Muscle of arm (tissue), 12 donors: ENCODE data around the gene TACC2. TPM values are rescaled to one million over a fixed set of nuclear protein-coding genes. Genes with fewer than 3 reads are reported as not detected.
"Not testable (repeated sequence)": the region's sequence is repeated elsewhere in the genome, so short reads cannot be mapped to it uniquely, and the experiment has no call there.

Source experiments
- DNase-seq: peaks from one replicate; pipeline ENCODE4 v3.0.0-alpha.2; 2013
- polyA plus RNA-seq, 12 donors: library from polyadenylated mRNA; unstranded; fragments of 120-200 nt; gene quantifications; one replicate each; pipeline ENCODE4 v1.2.1, GENCODE V29; 2013; ENCODE audit not compliant: insufficient read length in 12 of 12

The TACC2 gene
- polyA plus RNA-seq, 12 donors = 87.2 to 147 (median 116) TPM; not detected in 1

DNA sequence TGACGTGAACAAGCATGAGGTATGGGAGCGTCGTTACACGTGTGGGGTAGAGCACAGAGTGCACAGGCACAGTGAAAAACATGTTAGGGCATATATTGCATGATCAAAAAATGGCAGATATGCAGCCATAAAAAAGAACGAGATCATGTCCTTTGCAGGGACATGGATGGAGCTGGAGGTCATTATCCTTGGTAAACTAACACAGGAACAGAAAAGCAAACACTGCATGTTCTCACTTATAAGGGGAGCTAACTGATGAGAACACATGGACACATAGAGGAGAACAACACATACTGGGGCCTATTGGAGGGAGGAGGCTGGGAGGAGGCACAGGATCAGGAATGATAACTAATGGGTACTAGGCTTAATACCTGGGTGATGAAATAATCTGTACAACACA, 66.3 kb downstream of the TACC2 start:
- DNase-seq = no peak

DNA sequence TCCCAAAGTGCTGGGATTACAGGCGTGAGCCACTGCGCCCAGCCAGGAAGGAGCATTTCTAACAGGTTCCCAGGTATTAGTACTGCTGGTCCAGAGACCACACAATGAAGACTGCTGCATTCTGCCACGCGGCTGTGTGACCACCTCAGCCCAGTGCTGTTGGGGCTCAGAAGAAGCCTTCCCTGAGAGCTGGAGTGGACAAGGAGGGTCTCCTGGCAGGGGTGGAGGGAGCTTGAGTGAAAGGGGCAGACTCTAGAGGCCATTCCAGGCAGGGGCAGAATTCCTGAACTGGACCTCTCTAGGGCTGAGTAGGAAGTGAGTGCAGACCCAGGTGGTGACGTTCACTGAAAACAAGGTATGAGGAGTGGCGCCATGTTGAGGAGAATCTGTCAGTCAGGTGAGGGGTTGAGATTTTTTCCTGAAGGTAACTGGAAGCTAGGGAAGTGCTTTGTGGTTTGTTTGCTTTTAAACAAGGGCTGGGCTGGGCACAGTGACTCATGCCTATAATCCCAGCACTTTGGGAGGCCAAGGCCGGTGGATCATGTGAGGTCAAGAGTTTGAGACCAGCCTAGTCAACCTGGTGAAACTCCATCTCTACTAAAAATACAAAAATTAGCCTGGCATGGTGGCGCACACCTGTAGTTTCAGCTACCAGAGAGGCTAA, 67.6 kb downstream of the TACC2 start:
- DNase-seq = no peak

DNA sequence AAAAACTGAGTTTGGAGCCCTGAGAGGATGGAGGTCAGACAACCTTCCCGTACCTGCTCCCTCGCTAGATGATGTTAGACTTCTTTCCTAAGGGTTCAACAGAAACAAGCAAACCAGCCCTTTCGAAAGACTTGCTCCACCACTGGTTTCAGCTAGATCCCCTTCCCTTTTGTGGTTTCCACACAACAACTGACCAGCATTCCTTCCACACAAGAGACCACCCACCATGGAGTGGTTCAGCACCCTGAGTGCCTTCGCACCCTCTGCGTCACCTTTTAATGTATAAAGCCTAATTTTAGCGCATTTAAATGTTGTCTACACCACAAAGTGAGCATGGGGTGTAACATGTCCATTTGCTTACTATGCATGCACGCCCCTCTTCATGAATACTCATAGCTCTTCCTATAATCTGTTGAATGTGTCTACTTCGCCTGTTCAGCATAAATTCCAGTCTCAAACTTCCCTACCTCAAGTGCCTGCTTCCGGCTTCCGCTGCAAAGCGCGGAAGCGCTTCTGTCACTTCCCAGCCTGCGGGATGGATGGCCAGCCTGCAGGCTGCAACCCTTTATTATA, 69.0 kb downstream of the TACC2 start:
- DNase-seq = no peak

DNA sequence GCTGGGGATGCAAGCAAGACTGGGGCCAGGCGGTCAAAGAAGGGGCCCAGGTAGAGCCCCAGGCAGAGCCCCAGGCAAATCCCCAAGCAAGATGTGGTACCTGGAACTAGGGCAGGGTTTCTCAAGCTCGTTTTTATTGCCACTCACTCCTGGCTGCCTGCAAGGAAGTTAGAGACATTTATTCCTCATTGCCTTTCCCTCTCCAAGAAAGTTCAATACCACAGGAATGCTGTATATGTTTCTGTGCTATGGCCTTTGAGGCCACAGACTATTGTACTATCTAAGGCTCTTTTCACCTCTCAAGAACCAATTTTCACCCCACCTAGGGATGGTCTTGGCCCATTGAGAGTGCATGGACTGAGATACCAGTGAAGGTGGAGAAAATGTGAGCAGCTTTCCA, 71.3 kb downstream of the TACC2 start:
- DNase-seq = no peak

DNA sequence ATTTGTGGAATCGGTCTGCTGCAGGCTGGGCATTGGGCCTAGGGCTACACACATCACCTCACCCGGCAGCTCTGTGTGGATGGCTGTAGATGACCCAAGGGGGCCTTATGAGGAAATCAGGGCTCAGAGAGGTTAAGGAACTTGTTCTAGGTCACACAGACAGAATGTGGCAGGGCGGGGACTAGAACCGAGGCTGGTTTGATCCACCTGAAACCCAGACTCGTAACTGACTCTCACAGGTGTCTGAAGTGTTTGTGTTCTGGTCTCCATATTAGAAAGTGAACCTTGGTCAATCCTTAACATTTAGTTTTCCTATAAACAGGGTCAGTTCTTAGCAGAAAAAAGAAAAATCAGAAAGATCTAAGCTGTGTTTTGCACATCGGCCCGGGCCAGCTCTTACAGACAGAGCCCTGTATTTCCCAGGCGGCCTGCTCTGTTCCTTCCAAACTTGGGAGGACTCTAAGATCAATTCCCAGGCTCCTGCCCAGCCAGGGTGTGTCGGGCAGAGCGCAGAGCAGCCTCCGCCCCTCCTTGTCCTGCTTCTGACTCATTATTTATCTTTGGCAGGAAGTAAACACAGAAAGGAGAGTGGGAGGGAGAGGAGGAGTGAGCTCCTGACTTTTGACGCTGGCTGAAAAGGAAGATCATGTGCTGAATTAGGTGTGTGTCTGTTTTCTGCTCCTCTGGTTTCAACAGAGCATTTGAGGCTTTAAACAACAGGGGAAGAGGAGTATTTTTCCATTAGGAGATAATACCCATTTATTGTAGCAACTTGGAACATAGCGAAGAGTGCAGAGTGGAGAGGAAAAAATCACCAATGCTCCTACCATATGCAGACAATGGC, 74.1 kb downstream of the TACC2 start:
- DNase-seq = peak; percentile 74

DNA sequence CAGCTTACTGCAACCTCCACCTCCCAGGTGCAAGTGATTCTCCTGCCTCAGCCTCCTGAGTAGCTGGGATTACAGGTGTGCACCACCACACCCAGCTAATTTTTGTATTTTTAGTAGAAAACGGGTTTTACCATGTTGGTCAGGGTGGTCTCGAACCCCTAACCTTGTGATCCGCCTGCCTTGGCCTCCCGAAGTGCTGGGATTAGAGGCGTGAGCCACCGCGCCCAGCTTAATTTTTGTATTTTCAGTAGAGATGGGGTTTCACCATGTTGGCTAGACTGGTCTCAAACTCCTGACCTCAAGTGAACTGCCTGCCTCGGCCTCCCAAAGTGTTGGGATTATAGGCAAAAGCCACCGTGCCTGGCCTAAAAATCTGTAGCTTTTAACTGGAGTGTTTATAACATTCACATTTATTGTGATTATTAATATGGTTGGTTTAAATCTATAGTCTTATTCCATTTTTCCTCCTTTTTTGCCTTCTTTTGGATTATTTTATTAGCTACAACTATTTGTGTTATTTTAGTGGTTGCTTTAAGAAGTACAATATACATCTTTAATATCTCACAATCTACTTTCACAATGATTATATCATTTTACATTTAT, 77.5 kb downstream of the TACC2 start:
- not testable (repeated sequence) for DNase-seq

DNA sequence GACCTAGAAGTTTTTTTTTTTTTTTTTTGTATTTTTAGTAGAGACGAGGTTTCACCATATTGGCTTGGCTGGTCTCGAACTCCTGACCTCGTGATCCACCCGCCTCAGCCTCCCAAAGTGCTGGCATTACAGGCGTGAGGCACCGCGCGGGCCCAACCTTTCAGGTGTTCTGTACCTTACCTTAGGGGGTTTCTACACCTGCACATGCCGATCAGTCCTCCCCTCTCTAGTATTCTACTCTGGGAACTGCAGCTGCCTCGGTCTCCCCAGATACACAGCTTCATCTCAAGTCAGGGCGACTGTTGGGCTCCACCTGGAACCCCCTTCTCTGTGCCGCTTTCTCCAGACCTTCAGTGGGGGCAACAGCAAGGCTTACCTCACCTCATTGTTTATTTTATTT, 79.9 kb downstream of the TACC2 start:
- DNase-seq = no peak

DNA sequence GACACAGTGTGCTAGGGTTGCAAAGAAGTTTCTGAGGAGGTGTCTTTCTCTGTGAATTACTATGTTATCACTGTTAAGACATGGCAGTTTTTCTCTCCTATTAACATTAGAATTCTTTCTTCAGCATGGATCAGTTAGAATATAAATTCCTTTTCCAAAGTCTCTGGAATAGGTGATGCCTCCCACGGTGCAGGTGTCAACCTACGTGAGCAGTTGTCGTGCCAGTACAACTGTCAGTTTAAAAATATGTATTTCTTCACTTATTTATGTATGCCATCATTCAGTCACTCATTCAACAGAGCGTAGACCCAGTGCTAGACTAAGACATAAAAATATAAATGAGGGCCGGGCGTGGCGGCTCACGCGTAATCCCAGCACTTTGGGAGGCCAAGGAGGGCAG, 83.5 kb downstream of the TACC2 start:
- no peak for DNase-seq

DNA sequence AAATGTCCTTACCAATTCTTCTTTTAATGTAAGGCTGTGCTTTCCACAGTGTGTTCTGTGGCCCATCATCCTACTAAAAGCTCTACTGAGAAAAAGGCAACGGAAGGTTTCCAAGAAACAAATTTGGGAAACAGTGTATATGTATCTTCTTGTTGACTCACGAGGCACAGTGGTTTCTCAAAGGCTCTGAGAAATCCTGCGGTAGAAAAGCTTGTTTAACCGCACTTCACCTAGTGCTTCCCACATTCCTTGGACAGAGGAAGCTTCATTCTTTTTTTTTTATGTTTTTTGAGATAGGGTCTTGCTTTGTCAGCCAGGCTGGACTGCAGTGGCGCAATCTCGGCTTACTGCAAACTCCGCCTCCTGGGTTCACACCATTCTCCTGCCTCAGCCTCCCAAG, 84.5 kb downstream of the TACC2 start:
- no peak for DNase-seq

DNA sequence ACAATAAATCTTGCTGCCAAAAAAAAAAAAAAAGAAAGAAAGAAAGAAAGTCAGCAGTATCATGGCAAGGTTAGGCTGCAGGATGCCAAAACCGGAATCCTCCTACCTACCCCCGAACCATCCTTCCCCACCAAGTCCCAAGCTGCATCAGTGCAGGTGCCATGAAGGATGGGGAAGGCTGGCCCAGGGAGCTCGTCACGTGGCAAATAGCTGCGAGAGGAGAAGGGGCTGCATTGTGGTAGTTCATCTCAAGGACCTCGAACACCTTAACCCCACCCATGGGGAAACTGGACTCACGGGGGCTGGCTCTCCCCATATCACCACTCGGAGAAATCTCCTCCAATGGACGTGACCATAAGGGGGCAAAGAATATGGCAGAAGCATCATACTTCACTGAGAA, 86.2 kb downstream of the TACC2 start:
- no peak for DNase-seq

DNA sequence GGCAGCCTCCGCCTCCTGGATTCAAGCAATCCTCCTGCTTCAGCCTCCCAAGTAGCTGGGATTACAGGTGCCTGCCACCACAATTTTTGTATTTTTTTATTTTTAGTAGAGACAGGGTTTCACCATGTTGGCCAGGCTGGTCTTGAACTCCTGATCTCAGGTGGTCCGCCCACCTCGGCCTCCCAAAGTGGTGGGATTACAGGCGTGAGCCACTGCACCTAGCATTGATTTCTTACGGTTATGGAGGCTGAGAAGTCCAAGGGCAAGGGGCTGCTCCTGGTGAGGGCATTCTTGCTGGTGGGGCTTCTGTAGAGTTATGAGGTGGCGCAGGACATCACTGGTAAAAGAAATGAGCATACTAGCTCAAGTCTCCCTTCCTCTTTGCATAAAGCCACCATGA, 86.9 kb downstream of the TACC2 start:
- DNase-seq = not testable (repeated sequence)

DNA sequence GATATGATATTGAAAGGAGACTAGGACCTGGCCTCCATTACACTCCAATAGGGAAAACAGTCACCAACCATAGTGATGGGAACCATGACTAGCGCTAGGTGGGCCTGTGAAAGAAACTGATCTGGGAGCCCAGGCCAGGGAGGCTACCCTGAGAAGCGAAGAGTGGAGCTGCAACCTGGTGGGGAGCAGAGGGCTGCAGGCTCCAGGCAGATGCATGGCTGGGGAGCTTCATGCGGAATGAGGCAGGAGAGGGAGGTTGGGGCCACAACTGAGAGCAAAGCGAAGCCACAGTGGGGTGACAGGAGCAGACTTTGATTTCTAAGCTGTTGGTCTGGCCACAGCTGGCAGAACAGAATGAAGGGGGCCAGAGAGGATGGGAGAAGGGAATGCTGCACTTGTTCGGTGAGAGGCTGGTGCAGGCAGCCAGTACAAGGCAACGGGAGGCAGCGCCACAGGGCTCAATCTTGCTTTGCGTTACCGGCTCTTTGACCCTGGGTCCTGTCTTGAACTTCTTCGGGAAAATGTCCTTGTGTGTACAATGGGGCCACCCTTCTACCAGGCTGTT, 88.4 kb downstream of the TACC2 start:
- DNase-seq = no peak

DNA sequence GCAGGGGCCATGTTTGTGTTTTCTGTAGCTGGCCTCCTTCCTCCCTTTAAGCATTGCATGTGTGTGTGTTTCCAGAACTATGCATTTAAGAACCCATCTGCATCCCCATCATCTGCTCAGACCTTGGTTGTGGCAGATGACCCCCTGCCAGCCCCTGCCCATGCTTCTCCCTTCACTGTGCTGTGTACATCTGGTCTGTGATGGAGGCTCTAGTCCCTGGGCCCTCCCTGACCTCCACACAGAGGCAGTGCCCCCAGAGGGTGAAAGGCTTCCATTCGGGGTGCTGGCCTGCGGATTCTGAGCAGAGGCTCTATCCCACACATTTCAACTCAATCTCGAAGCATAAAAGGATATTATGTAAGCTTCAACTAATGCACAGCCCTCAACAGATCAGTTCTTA, 89.4 kb downstream of the TACC2 start:
- no peak for DNase-seq

DNA sequence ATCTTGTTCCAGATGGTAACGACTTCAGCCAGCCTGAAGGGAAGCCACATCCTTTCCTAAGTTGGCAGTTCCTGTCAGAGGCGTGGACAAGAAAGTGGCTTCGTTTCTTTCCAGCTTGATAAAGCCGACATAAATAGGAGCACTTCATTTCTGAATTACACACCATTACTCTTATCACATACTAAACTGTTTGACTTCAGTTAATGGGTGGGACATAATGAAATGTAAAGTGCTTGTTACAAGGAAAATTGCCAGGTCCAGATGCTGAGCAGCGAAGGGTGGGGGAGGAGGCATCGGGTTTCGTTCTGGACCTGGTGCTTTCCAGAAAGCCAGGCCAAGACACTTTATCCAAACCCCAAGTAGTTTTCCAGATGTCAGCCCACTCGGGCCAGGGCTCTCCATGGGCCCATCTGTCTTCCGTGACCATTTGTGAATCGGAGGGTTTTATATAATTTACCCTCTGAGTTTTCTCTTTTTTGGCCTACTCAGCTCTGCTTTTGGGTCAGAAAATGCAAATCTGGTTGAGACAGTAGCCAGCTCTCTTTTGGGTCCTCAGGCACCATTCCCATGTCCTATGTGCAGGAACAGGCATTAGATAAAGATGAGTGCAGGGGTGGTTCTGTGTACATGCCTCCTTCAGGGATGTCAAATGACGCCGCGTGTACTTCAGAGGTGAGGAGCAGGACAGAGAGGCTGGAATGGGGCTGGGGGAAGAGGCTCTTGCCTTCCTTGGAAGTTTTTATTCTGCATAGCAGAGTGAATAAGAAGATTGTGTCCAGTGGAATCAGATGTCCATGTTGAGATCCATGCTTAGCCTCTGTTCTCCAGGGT, 90.2 kb downstream of the TACC2 start:
- DNase-seq = peak; percentile 84

DNA sequence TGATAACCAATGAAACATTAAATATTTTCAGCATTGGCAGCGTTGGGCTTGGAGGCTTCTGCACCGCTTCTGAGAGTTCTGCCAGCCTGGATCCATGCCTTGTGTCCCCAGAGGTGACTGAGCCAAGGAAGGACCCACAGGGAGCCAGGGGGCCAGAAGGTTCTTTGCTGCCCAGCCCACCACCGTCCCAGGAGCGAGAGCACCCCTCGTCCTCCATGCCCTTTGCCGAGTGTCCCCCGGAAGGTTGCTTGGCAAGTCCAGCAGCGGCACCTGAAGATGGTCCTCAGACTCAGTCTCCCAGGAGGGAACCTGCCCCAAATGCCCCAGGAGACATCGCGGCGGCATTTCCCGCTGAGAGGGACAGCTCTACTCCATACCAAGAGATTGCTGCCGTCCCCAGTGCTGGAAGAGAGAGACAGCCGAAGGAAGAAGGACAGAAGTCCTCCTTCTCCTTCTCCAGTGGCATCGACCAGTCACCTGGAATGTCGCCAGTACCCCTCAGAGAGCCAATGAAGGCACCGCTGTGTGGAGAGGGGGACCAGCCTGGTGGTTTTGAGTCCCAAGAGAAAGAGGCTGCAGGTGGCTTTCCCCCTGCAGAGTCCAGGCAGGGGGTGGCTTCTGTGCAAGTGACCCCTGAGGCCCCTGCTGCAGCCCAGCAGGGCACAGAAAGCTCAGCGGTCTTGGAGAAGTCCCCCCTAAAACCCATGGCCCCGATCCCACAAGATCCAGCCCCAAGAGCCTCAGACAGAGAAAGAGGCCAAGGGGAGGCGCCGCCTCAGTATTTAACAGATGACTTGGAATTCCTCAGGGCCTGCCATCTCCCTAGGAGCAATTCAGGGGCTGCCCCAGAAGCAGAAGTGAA, 93.9 kb downstream of the TACC2 start:
- no peak for DNase-seq

DNA sequence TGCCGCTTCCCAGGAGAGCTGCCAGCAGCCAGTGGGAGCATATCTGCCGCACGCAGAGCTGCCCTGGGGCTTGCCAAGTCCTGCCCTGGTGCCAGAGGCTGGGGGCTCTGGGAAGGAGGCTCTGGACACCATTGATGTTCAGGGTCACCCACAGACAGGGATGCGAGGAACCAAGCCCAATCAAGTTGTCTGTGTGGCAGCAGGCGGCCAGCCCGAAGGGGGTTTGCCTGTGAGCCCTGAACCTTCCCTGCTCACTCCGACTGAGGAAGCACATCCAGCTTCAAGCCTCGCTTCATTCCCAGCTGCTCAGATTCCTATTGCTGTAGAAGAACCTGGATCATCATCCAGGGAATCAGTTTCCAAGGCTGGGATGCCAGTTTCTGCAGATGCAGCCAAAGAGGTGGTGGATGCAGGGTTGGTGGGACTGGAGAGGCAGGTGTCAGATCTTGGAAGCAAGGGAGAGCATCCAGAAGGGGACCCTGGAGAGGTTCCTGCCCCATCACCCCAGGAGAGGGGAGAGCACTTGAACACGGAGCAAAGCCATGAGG, 94.6 kb downstream of the TACC2 start:
- DNase-seq = no peak

DNA sequence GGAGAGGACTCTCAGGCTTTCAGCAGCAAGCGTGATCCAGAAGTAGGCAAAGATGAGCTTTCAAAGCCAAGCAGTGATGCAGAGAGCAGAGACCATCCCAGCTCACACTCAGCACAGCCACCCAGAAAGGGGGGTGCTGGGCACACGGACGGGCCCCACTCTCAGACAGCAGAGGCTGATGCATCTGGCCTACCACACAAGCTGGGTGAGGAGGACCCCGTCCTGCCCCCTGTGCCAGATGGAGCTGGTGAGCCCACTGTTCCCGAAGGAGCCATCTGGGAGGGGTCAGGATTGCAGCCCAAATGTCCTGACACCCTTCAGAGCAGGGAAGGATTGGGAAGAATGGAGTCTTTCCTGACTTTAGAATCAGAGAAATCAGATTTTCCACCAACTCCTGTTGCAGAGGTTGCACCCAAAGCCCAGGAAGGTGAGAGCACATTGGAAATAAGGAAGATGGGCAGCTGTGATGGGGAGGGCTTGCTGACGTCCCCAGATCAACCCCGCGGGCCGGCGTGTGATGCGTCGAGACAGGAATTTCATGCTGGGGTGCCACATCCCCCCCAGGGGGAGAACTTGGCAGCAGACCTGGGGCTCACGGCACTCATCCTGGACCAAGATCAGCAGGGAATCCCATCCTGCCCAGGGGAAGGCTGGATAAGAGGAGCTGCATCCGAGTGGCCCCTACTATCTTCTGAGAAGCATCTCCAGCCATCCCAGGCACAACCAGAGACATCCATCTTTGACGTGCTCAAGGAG, 95.5 kb downstream of the TACC2 start:
- DNase-seq = no peak

DNA sequence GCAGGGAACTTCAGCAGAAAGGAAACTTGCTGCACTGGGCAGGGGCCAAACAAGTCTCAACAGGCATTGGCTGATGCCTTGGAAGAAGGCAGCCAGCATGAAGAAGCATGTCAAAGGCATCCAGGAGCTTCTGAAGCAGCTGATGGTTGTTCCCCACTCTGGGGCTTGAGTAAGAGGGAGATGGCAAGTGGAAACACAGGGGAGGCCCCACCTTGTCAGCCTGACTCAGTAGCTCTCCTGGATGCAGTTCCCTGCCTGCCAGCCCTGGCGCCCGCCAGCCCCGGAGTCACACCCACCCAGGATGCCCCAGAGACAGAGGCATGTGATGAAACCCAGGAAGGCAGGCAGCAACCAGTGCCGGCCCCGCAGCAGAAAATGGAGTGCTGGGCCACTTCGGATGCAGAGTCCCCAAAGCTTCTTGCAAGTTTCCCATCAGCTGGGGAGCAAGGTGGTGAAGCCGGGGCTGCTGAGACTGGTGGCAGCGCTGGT, 96.5 kb downstream of the TACC2 start:
- no peak for DNase-seq
